NCI-H1436 treated with DMSO at 0.1 percent for 48 hours (cell line): Measurements from ENCODE around the gene ADGRG1.

ENCODE experiments used
- DNase-seq: peaks from one replicate; lab custom pipeline; 2025; lab: John Stamatoyannopoulos, UW

The ADGRG1 gene

DNA sequence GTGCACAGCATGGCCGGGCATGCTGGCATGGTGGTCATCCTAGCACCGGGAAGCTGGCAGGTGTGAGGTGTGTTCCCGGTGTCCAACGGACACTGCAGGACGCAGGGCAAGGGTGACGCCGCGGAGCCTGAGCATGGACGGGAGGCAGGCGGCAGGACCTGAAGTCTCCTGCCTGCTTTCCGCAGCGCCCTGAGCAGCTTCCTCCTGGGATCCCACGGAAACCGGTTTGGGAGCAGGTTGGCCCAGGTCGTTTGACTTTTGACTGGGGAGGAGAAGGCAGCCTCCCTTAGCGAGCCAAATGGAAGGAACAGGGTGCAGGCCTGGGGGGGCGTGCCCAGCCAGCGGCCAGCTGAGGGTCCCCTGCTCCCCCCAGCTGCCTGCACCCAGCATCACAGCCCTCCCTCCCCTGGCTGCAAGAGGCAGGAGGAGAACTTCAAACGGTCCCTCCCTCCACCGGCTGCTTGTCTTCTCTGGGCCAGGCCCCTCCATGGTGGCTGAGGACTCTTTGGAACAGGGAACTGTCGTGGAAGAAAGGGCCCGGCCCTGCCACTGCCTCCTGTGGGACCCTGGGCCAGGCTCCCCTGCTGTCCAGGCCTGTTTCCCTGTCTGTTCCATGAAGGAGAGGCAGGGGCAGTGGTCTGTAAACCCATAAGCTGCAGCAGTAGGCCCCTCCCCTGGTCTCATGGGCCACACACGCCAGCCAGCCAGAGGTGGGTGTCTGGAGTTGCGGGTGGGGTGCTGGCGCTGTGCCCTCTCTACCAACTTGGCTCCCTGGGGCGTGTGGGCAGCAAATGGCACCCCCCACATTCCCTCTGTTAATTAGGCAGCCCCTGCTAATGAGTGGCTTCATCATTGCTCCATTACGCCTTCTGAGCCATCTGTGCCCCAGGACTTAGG is 7.8 kb upstream of the ADGRG1 start:
- DNase-seq: no peak

GRCh38 chr16:57621521-57622271 is 6.7 kb upstream of the ADGRG1 start:
- no peak for DNase-seq

GRCh38 chr16:57622361-57623250 is 5.8 kb upstream of the ADGRG1 start:
- no peak for DNase-seq

- no peak for DNase-seq
Observed at GRCh38 chr16:57623251-57624043, 5.0 kb upstream of the ADGRG1 start.

DNA sequence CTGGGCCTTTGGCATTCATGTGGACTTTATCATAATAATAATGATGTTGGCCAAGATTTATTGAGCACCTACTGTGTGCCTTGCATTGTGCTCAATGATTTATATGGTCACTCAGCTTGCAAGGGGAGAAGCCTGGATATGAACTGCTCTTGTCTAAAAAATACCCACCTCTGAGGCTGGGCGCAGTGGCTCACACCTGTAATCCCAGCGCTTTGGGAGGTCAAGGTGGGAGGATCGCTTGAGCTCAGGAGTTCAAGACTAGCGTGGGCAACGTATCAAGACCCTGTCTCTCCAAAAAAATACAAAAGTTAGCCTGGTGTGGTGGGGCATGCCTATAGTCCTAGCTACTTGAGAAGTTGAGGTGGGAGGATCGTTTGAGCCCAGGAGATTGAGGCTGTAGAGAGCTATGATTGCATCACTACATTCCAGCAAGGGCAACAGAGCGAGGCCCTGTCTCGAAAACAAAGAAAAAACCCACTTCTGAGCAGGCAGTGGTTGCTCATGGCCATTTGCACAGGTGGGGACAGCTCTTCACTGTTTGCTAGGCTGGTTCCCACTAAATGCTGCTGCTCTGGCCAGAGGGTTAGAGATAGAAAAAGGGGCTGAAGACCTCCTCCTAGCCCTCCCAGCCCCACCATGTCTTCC is 4.3 kb upstream of the ADGRG1 start:
- DNase-seq: no peak

DNA sequence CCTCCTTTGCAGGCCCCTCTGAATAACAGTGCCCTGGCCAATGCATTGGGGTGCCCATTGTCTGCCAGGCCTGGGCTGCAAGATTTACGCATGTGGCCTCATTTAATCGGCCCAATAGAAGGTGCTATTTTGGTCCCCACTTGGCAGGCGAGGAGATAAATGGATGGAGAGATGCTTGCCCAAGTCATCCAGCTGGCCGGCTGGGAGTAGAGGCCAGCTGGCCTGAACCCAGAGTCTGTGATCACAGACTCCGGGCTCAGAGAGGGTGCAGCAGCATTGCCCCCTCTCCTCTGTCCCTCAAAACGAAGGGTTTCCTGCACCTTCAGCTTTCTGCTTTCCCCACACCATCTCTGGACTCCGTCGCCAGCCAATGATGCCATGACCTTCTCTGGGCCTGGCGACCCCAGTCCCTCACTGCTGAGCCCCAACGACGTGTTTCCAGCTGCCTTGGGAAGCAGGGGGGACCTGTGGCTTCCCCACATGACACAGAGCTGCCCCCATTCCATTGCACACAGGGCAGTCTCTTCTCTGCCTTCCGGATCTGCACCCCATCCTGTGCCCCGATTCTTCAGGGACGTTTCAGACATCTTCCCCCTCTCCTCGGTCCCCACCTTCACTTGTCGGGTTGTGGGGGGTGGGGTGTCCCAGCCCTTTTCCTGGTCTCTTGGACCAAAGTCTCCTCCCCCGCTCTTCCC is 3.5 kb upstream of the ADGRG1 start:
- no peak for DNase-seq

DNA sequence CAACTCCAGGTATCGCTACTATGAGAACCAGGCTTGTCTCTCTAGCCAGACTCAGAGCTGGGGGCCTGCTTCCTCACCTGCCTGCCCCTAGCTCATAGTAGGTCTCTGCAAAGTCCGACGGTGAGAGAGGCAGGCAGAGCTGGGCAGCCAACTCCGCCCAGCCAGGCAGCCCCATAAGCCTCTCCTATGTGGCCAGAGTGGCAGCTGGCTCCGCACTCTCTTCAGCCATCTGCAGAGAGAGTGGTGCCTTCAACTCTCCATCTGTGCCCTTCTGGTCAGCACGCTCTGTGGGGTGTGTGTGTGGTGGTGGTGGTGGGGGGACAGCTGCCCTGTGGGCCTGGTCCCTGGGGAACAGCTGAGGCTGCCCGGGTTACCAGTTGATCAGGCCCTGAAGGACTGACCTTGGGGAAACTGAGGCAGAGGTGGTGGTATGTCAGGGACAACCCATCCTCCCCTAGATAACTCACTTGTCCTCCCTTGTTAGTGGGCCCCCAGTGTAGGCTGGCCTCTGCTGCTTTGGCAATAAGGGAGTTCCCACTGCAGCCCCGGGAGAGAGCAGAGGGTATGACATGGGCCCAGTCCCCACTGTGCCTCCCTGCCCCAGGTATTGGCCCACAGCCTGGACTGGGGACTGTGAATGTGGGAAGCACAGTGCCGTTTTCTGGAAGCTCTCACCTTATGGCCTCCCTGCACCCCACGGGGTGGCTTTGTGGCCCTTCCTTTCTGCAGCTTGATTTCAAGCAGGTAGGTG is 1.8 kb upstream of the ADGRG1 start:
- DNase-seq: no peak

- no peak for DNase-seq
Observed at GRCh38 chr16:57627184-57627871, 1.1 kb upstream of the ADGRG1 start.

- DNase-seq: no peak
Observed at GRCh38 chr16:57628783-57629293, 408 bp downstream of the ADGRG1 start.

GRCh38 chr16:57629516-57630406 is 1.3 kb downstream of the ADGRG1 start:
- DNase-seq: no peak

DNA sequence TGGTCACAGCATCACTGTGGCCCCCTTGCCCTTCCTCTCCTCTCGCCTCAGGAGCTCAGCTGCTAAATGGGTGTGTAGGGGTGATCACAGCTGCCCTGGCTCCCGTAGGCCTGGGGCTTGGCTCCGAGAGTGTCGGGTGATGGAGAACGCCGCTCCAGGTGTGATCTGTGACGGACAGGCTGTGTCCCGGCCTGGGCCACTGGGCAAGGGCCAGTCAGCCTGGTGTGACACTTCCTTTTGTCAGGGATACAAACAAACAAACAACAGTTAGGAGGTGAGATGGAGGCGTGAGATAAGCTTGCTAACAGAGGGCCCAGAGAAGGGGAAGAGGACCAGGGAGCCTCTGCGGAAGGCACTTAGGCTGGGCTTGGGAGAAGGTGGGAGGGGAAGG is 2.0 kb downstream of the ADGRG1 start:
- DNase-seq: no peak

GRCh38 chr16:57630931-57631845 is 2.8 kb downstream of the ADGRG1 start:
- DNase-seq: no peak

DNA sequence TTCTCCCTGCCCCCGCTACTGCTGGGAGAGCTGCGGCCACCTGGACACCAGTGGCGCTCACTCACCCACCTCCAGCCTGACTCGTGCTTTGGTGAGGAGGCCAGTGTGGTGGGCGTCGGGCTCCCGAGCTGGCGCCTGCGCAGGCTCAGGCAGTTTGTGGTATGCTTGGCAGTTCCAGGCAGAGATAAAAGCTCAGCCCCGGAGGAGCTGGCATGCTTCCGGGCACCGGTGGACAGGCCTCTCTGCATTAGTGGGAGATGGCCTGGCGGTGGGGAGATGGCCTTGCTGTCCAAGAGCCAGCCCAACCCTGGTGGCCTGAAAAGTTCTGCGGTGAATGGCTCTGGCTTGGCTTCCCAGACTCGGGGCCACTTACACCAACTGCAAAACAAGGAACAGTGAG is 4.1 kb downstream of the ADGRG1 start:
- no peak for DNase-seq

DNA sequence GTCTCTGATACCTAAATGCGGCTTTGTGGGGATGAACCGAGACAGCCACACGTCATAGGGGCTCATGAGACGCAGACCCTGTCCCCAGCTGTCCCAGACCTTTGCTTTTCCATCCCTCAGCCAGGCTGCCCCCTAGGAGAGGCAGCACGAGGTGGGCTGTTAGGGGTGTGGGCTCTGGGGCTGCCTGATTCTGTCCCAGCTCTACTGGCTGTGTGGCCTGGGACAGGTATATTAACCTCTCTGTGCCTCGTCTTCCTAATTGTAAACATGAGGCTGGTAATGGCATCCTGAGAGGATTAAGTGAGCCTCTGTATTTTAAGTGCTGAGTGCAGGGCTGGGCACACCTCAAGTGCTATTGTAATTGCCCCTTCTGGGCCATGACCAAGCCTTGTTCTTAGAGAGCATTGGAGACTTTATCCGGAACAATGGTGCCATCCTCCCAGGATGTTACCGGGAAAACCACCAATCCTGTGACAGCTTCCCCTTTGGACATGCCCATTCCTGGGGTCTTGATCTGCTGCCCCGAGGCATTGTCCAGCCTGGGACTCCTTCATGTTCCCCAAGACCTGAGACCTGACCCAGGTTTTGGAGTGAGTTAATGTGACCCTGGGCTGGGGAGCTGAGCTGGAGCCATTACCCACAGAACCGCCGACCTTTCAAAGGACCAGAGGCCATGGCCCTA is 5.1 kb downstream of the ADGRG1 start:
- no peak for DNase-seq

DNA sequence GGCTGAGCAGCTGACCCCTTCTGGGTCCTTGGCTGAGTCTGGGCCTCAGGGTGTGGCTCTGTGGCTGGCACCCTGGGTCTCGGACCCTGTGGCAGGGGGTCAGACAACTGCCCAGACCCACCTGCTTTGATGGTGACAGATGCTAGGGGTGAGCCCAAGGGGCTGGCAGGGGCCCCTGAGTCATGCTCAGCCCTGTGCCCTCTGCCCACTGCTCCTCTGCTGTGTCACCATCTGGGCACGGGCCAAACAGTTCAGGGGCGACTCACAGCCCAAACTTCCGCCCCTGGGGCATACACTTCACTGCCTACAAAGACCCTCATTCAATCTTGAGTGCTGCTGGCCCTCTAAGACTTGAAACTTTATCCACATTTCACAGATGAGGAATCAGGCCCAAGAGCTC is 5.7 kb downstream of the ADGRG1 start:
- no peak for DNase-seq
